ACC112 (cell line): ENCODE measurements around the gene GRIP1.

Experiments
- H2AFZ ChIP-seq: fragments of 200-600 bp; sonication (generic); one replicate; pipeline ENCODE4 v1.6.0; 2017; ENCODE audit warnings: antibody characterized with exemption, low read length; ENCODE audit not compliant: unreplicated experiment
- H3K27ac ChIP-seq: fragments of 200-600 bp; sonication (generic); 2 replicates; pipeline ENCODE4 v1.5.1; 2014; ENCODE audit warnings: low read depth, mild to moderate bottlenecking, antibody characterized with exemption, low read length, moderate library complexity
- H3K27me3 ChIP-seq: fragments of 200-600 bp; sonication (generic); 2 replicates; pipeline ENCODE4 v1.6.1; 2014; ENCODE audit warnings: mild to moderate bottlenecking, antibody characterized with exemption, low read length, moderate library complexity, mixed read lengths; ENCODE audit not compliant: insufficient read depth
- H3K36me3 ChIP-seq: fragments of 200-600 bp; sonication (generic); 2 replicates; pipeline ENCODE4 v1.6.1; 2016; ENCODE audit warnings: mild to moderate bottlenecking, antibody characterized with exemption, low read length, moderate library complexity, mixed read lengths; ENCODE audit not compliant: insufficient read depth
- H3K4me1 ChIP-seq: fragments of 200-600 bp; sonication (generic); one replicate; pipeline ENCODE4 v1.6.1; 2016; ENCODE audit warnings: low read length, mixed read lengths; ENCODE audit not compliant: insufficient read depth, unreplicated experiment, control insufficient read depth
- H3K4me3 ChIP-seq: fragments of 200-600 bp; sonication (generic); 2 replicates; pipeline ENCODE4 v1.5.1; 2014; ENCODE audit warnings: mild to moderate bottlenecking, low read depth, low read length
- H3K79me2 ChIP-seq: fragments of 200-600 bp; sonication (generic); one replicate; pipeline ENCODE4 v1.6.0; 2016; ENCODE audit warnings: low read length; ENCODE audit not compliant: control insufficient read depth, unreplicated experiment, insufficient read depth

Gene GRIP1

GRCh38 chr12:66666481-66666880, 12.4 kb downstream of the GRIP1 start:
- no peak overlapping the region for H3K27ac ChIP-seq
- no peak overlapping the region for H2AFZ ChIP-seq
- H3K27me3 ChIP-seq = peaks cover 17% of the 10 kb centered on the region
- no peaks in the 10 kb centered on the region for H3K36me3 ChIP-seq
- H3K4me3 ChIP-seq = no peak overlapping the region
- no peaks in the 10 kb centered on the region for H3K79me2 ChIP-seq
- peaks cover 9% of the 10 kb centered on the region for H3K4me1 ChIP-seq

DNA sequence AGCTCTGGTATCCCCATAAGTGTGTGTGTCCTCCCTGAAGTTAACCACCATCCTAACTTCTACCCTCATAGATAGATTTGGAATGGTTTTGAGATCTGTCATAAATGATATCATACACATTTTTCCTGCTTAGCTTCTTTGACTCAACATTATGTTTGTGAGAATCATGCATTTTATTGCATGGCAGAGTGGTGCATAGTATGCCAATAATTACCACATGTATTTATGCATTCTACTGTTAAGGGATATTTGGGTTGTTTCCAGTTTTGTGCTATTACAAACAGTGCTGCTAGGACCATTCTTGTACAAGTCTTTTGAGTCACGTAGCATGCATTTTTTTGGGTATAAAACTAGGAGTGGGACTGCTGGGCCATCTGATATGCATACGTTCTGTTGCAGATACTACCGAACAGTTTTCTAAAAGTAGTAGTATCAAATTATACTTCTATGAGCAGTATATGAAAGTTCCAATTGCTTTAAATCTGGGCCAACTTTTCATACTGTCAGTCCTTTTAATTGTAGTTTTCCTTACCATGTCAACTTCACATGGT, 13.4 kb downstream of the GRIP1 start:
- Histone ChIP-seq H3K4me3 (no peak overlapping the region), H3K27ac (no peak overlapping the region), H3K79me2 (no peaks in the 10 kb centered on the region), H3K36me3 (no peaks in the 10 kb centered on the region), H3K27me3 (peaks cover 11% of the 10 kb centered on the region), H3K4me1 (peaks cover 9% of the 10 kb centered on the region), H2AFZ (no peak overlapping the region)

DNA sequence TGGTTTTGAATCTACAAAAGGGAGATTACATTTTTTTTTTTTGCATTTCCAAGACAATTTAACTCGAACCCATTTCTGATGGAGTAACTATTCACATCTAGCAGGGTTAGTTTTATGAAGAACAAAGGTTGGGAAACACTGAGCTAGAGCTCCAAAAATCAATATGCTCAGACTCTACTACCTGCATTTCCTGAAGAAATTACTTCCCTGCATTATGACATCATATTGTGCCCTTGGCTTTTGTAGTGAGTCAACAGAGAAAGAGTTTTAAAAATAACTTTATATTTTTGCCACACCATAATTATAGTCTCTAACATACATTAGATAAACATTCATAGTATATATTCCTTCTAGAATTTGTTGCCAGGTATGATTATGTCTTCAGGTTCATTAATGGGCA, 14.8 kb downstream of the GRIP1 start:
- Histone ChIP-seq H3K4me1 (peaks cover 9% of the 10 kb centered on the region), H3K36me3 (no peaks in the 10 kb centered on the region)

DNA sequence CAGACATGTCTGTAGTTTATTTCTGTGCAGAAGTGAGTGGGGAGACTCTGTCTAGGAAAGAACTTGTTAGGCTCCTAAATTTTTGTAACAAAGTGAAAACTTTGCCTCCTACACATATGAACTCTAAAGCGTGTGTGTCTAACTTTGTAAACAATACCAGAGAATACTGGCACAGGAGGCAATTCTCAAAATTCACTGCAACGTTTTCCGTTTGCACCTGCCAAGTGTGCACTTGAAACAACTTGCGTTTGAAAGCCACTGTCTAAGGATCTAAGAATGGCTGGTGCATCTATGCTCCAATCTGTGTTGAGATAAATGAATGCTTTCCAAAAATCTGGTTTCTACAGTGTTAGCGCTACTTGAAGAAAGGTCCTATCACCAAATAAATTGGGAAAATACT, 15.3 kb downstream of the GRIP1 start:
- Histone ChIP-seq H3K27me3 (0 out of 2 replicates have a peak, but pooled peaks cover 3% of the 10 kb centered on the region), H3K79me2 (no peaks in the 10 kb centered on the region), H2AFZ (no peak overlapping the region), H3K27ac (no peak overlapping the region), H3K36me3 (no peaks in the 10 kb centered on the region), H3K4me3 (no peak overlapping the region), H3K4me1 (peaks cover 9% of the 10 kb centered on the region)

More for the DNA sequence above, 14.8 kb downstream of the GRIP1 start:
- H3K27ac ChIP-seq = no peak overlapping the region
- H3K79me2 ChIP-seq = no peaks in the 10 kb centered on the region
- H3K4me3 ChIP-seq = no peak overlapping the region
- H3K27me3 ChIP-seq = 0 out of 2 replicates have a peak, but pooled peaks cover 3% of the 10 kb centered on the region
- H2AFZ ChIP-seq = no peak overlapping the region

DNA sequence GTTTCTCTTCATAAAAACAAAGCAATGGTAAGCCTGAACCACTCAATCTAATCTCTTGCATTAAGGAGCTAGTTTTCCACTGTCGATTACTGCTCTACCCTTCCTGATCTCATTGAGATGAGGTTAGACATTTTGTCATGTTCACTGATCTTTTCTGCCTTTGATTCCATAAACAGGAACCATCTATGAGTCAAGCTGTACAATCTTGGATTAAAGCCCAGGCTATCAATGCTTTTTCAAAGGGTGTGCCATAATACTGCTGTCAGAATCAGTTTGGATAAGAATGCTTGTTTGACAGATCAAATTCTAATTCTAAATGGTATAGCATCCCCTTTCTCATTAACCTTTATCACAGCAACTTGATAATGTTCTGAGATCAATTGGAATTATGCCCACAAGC, 16.1 kb downstream of the GRIP1 start:
- peaks cover 9% of the 10 kb centered on the region for H3K4me1 ChIP-seq

DNA sequence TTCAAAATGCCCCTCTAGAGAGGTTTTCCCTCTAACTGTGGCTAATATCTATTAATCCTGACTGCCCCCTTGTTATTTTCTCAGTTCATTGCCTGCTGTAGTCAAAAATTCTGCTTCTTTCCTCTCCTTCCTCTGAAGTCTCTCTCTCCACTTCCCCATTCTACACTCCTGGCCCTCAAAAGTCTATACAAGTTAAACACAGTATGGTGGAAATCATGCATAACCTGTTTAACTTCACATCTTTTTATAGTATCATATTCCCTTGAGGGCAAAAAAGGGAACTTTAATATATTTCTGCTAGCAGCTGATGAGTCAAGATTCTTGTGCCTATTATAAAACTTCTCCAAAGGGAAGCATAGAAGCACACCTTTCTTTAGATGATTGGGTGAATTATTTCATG, 16.7 kb downstream of the GRIP1 start:
- no peaks in the 10 kb centered on the region for H3K36me3 ChIP-seq
- no peak overlapping the region for H3K4me3 ChIP-seq
- no peak overlapping the region for H3K27ac ChIP-seq
- H3K27me3 ChIP-seq = peaks cover 6% of the 10 kb centered on the region
- H3K4me1 ChIP-seq = peaks cover 9% of the 10 kb centered on the region
- no peaks in the 10 kb centered on the region for H3K79me2 ChIP-seq
- H2AFZ ChIP-seq = no peak overlapping the region

More for the DNA sequence above, 16.1 kb downstream of the GRIP1 start:
- Histone ChIP-seq H3K27ac (no peak overlapping the region), H3K36me3 (no peaks in the 10 kb centered on the region), H3K27me3 (peaks cover under 1% of the 10 kb centered on the region), H3K79me2 (no peaks in the 10 kb centered on the region), H2AFZ (no peak overlapping the region), H3K4me3 (no peak overlapping the region)

GRCh38 chr12:66661357-66661756, 17.5 kb downstream of the GRIP1 start:
- Histone ChIP-seq H3K4me1 (peaks cover 9% of the 10 kb centered on the region), H2AFZ (no peak overlapping the region), H3K36me3 (no peaks in the 10 kb centered on the region), H3K79me2 (no peaks in the 10 kb centered on the region), H3K4me3 (no peak overlapping the region), H3K27me3 (peaks cover 10% of the 10 kb centered on the region), H3K27ac (no peak overlapping the region)

DNA sequence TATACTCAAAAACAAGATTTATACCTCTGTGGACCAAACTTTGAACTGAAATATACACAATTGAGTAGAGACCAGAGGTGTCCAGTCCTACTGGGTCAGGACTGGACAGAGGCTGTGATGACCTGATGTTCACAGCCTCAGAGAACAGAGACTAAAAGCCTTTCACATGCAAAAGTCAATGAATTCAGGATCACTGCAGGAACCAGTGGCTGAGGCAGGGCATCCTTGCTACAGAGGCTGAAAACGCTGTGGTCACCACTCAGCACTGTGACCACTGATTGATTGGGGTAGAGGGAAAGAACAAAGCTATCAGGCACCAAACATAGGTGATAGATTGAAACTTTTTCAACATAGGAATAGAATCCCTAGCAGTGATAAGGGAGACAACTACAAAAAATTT, 25.1 kb downstream of the GRIP1 start:
- Histone ChIP-seq H3K27ac (no peak overlapping the region), H3K4me1 (no peaks in the 10 kb centered on the region), H3K79me2 (no peaks in the 10 kb centered on the region), H3K4me3 (no peak overlapping the region), H2AFZ (no peak overlapping the region), H3K27me3 (peaks cover 27% of the 10 kb centered on the region), H3K36me3 (no peaks in the 10 kb centered on the region)

DNA sequence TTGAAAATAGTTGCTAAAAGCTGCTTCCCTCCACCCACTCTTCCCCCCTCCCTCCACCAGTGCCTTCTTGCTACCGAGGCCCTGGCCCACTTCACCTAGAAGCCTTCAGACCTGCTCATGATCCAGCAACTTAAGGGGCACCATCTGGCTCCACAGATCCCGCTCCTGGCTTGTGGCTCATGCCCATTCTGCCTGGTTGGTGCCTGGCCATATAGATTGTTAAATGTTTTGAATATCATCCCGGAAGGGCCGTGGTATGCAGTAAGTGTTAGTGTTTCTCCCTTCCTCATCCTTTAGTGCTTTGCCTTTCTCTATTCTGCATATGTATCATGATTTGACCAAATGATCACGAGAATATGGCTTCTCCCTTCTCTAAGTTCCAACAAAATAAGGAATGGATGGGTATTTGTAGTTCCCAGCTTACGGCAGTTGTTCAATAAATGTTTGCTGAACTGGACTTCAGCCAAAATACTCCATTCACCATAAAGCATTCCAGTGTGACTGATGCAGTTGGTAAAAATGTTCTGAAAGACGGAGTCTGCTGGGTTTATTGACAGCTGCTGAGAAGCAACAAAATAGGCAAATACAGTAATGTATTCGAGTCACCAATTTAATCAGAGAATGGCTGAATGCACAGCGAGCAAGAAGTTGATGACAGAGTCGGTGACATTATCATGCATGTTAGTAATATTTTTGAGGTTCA, 30.7 kb downstream of the GRIP1 start:
- H3K27ac ChIP-seq = no peak overlapping the region
- peaks cover 4% of the 10 kb centered on the region for H3K4me1 ChIP-seq
- no peaks in the 10 kb centered on the region for H3K79me2 ChIP-seq
- no peak overlapping the region for H2AFZ ChIP-seq
- no peaks in the 10 kb centered on the region for H3K36me3 ChIP-seq
- H3K4me3 ChIP-seq = no peak overlapping the region
- H3K27me3 ChIP-seq = 0 out of 2 replicates have a peak, but pooled peaks cover 1% of the 10 kb centered on the region

GRCh38 chr12:66647034-66647691, 31.7 kb downstream of the GRIP1 start:
- H3K27me3 ChIP-seq = no peaks in the 10 kb centered on the region
- no peak overlapping the region for H3K4me3 ChIP-seq
- H3K27ac ChIP-seq = peak overlapping the region; percentile 12; the same call in 1 of the 2 replicates
- H2AFZ ChIP-seq = no peak overlapping the region
- H3K79me2 ChIP-seq = no peaks in the 10 kb centered on the region
- H3K36me3 ChIP-seq = no peaks in the 10 kb centered on the region
- peaks cover 4% of the 10 kb centered on the region for H3K4me1 ChIP-seq

DNA sequence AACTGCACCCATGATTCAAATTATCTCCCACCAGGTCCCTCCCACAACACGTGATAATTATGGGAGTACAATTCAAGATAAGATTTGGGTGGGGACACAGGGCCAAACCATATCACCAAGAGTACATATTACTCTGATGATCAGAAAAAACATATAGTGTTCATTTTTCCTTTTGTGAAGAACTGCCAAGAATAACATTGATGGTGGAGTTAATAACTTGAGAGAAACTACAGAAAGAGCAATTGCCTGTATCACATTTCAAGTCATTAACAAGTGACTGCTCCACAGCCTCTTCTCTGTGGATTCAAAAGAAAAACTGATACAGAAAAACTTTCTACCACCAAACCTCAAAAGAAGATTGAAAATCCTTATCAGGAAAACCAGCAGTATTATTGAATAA, 34.7 kb downstream of the GRIP1 start:
- H3K4me3 ChIP-seq = no peak overlapping the region
- H3K27ac ChIP-seq = no peak overlapping the region
- H3K79me2 ChIP-seq = no peaks in the 10 kb centered on the region
- peaks cover 4% of the 10 kb centered on the region for H3K4me1 ChIP-seq
- no peaks in the 10 kb centered on the region; the same call in 1 of the 2 replicates for H3K27me3 ChIP-seq
- H3K36me3 ChIP-seq = no peaks in the 10 kb centered on the region
- no peak overlapping the region for H2AFZ ChIP-seq
